HCT116 (cell line): Measurements from ENCODE around the gene CXXC5. TPM values are rescaled to one million over a fixed set of nuclear protein-coding genes. Genes with fewer than 3 reads are reported as not detected.

Source experiments
- ATAC-seq: fragments of 200-7000 bp; cut with Tn5 transposase; 2 replicates; pipeline ENCODE4 v1.9.1; 2020; ENCODE audit warnings: mild to moderate bottlenecking, moderate library complexity
- BruUV-seq: library from RNA; stranded (reverse); fragments of 400-500 nt; replicated peaks from 2 replicates; lab custom pipeline; 2021; lab: Mats Ljungman, UMichigan
- CTCF ChIA-PET: fragments of 300-600 bp; sonication (Branson Sonifier 250); formaldehyde crosslinking; loops from one replicate; lab custom pipeline; 2021; ENCODE audit warnings: antibody characterized with exemption; lab: Charles Lee
- POLR2A ChIA-PET: fragments of 300-600, 350-600 bp; sonication (Branson Sonifier 250); formaldehyde crosslinking; loops from one replicate; lab custom pipeline; 2021; ENCODE audit warnings: antibody characterized with exemption; lab: Charles Lee
- RAD21 ChIA-PET, 2 experiments: fragments of 300-600 bp; sonication (Branson Sonifier 250); formaldehyde crosslinking; loops; one replicate each; lab custom pipeline; 2023; ENCODE audit warnings: low total read pairs in 2 of 2; ENCODE audit not compliant: uncharacterized antibody in 2 of 2, unreplicated experiment in 2 of 2, low non-redundant PET in 1 of 2; lab: Charles Lee
- DNase-seq: peaks from one replicate; pipeline ENCODE4 v3.0.0-alpha.2; 2010; ENCODE audit warnings: low read depth, low spot score
- H2AFZ ChIP-seq: fragments of 200-600 bp; shearing (Covaris generic), sonication (generic); 2 replicates; pipeline ENCODE4 v1.6.1; 2017; ENCODE audit warnings: low read depth, mixed run types, mixed read lengths, antibody characterized with exemption, low read length; ENCODE audit not compliant: poor library complexity, severe bottlenecking
- H3K27ac ChIP-seq: 2 replicates; pipeline ENCODE4 v1.5.1; 2012; ENCODE audit warnings: low read depth, low read length
- H3K27me3 ChIP-seq: fragments of 200-600 bp; sonication (generic); 2 replicates; pipeline ENCODE4 v1.6.1; 2016; ENCODE audit warnings: mixed run types, low read length, mixed read lengths; ENCODE audit not compliant: insufficient read depth
- H3K36me3 ChIP-seq, 2 experiments: fragments of 200-500 bp in 1 of 2; fragments of 200-600 bp in 1 of 2; sonication (Bioruptor generic) in 1 of 2; sonication (generic) in 1 of 2; 2 replicates each; pipeline versions ENCODE4 v1.5.1 to v1.6.1; 2014 to 2016; ENCODE audit warnings: low read length in 2 of 2, inconsistent platforms in 1 of 2, mixed read lengths in 1 of 2, mixed run types in 1 of 2; ENCODE audit not compliant: insufficient read depth in 2 of 2, control insufficient read depth in 1 of 2
- H3K4me1 ChIP-seq, 2 experiments: fragments of 200-600 bp in 1 of 2; sonication (generic) in 1 of 2; 2 replicates each; pipeline versions ENCODE4 v1.5.1 to v1.6.1; 2012 to 2017; ENCODE audit warnings: low read length in 2 of 2, inconsistent platforms in 1 of 2, mild to moderate bottlenecking in 1 of 2, mixed read lengths in 1 of 2, mixed run types in 1 of 2, moderate library complexity in 1 of 2; ENCODE audit not compliant: insufficient read depth in 2 of 2, control insufficient read depth in 1 of 2
- H3K4me2 ChIP-seq: fragments of 200-600 bp; sonication (generic); 2 replicates; pipeline ENCODE4 v1.6.1; 2017; ENCODE audit warnings: mixed run types, low read length, mixed read lengths
- H3K4me3 ChIP-seq, 2 experiments: fragments of 200-600 bp in 1 of 2; sonication (generic) in 1 of 2; replicated peaks in 1 of 2; 2 replicates each; pipeline ENCODE4 v1.5.1; 2011 to 2016; ENCODE audit warnings: low read length in 2 of 2, control low read depth in 1 of 2, low read depth in 1 of 2, mild to moderate bottlenecking in 1 of 2, mixed read lengths in 1 of 2, mixed run types in 1 of 2
- H3K79me2 ChIP-seq: fragments of 200-600 bp; sonication (generic); 2 replicates; pipeline ENCODE4 v1.6.1; 2017; ENCODE audit warnings: mild to moderate bottlenecking, mixed run types, low read length, moderate library complexity, mixed read lengths; ENCODE audit not compliant: insufficient read depth
- H3K9ac ChIP-seq: fragments of 200-600 bp; sonication (generic); 2 replicates; pipeline ENCODE4 v1.6.1; 2016; ENCODE audit warnings: low read length, mixed read lengths
- H3K9me2 ChIP-seq: fragments of 200-600 bp; sonication (generic), shearing (Covaris generic); 2 replicates; pipeline ENCODE4 v1.6.1; 2017; ENCODE audit warnings: mixed run types, mild to moderate bottlenecking, moderate library complexity; ENCODE audit not compliant: insufficient read depth
- H3K9me3 ChIP-seq, 2 experiments: fragments of 200-500 bp in 1 of 2; fragments of 200-600 bp in 1 of 2; sonication (Bioruptor generic) in 1 of 2; sonication (generic) in 1 of 2; 2 replicates each; pipeline ENCODE4 v1.6.1; 2014 to 2017; ENCODE audit warnings: low read length in 2 of 2, mixed read lengths in 2 of 2, inconsistent platforms in 1 of 2, low read depth in 1 of 2, mild to moderate bottlenecking in 1 of 2, mixed run types in 1 of 2, moderate library complexity in 1 of 2; ENCODE audit not compliant: control insufficient read depth in 1 of 2, insufficient read depth in 1 of 2
- H4K20me1 ChIP-seq: fragments of 200-600 bp; sonication (generic), shearing (Covaris generic); 2 replicates; pipeline ENCODE4 v1.6.1; 2017; ENCODE audit warnings: mixed run types, mild to moderate bottlenecking, moderate library complexity; ENCODE audit not compliant: insufficient read depth
- ATF3 ChIP-seq: IDR thresholded peaks from 2 replicates; pipeline ENCODE4 v1.6.1; 2012
- CBX3 ChIP-seq: IDR thresholded peaks from 2 replicates; pipeline ENCODE4 v1.6.1; 2012; ENCODE audit warnings: low read depth
- CEBPB ChIP-seq: IDR thresholded peaks from 2 replicates; pipeline ENCODE4 v1.6.1; 2012; ENCODE audit warnings: low read depth
- ELF1 ChIP-seq: IDR thresholded peaks from 2 replicates; pipeline ENCODE4 v1.6.1; 2012; ENCODE audit warnings: low read depth, borderline replicate concordance
- FOSL1 ChIP-seq: IDR thresholded peaks from 2 replicates; pipeline ENCODE4 v1.6.1; 2012; ENCODE audit warnings: low read depth
- RAD21 ChIP-seq: IDR thresholded peaks from 2 replicates; pipeline ENCODE4 v1.6.1; 2012; ENCODE audit warnings: low read depth, mild to moderate bottlenecking
- SRF ChIP-seq: IDR thresholded peaks from 2 replicates; pipeline ENCODE4 v1.6.1; 2012; ENCODE audit warnings: low read depth
- TCF7L2 ChIP-seq: IDR thresholded peaks from 2 replicates; pipeline ENCODE4 v1.7.0; 2011; ENCODE audit warnings: borderline replicate concordance, inconsistent platforms; ENCODE audit not compliant: insufficient read depth, insufficient read length; ENCODE audit errors: extremely low read depth
- YY1 ChIP-seq: IDR thresholded peaks from 2 replicates; pipeline ENCODE4 v1.6.1; 2011; ENCODE audit warnings: low read length, low read depth, moderate library complexity, mild to moderate bottlenecking; ENCODE audit not compliant: insufficient replicate concordance; ENCODE audit errors: extremely low read depth
- ZBTB33 ChIP-seq: IDR thresholded peaks from 2 replicates; pipeline ENCODE4 v1.6.1; 2011; ENCODE audit warnings: mild to moderate bottlenecking, low read length, moderate library complexity; ENCODE audit not compliant: insufficient replicate concordance; ENCODE audit errors: extremely low read depth
- ZFX ChIP-seq: fragments of 450-650 bp; IDR thresholded peaks from 2 replicates; pipeline ENCODE4 v1.6.1; 2017
- ZNF274 ChIP-seq: fragments of 200-500 bp; sonication (Bioruptor generic); IDR thresholded peaks from 2 replicates; pipeline ENCODE4 v1.6.1; 2014; ENCODE audit warnings: mild to moderate bottlenecking, low read depth, low read length, inconsistent platforms
- intact Hi-C: fragments of 100-400 bp; cut with micrococcal nuclease; formaldehyde crosslinking; loops from 2 replicates; pipeline ENCODE4 v1.10.0; 2022
- total RNA-seq: library from RNA; stranded (reverse); gene quantifications from one replicate; pipeline ENCODE4 v1.2.1, GENCODE V29; 2021; ENCODE audit not compliant: unreplicated experiment
- TF ChIP-seq, protein P1 (sequence below): IDR thresholded peaks from 2 replicates; pipeline ENCODE4 v1.6.1; 2012; ENCODE audit warnings: low read depth
- TF ChIP-seq, protein P2 (sequence below), 3 experiments: fragments of 200-600 bp in 1 of 3; sonication (generic) in 1 of 3; IDR thresholded peaks in 2 of 3; conservative IDR thresholded peaks in 1 of 3; 2 replicates each; pipeline ENCODE4 v1.5.1; 2012 to 2017; ENCODE audit warnings: low read depth in 2 of 3, low read length in 2 of 3, antibody characterized with exemption in 1 of 3, borderline replicate concordance in 1 of 3, control low read depth in 1 of 3, mild to moderate bottlenecking in 1 of 3, mixed read lengths in 1 of 3, mixed run types in 1 of 3, moderate library complexity in 1 of 3; ENCODE audit not compliant: insufficient read depth in 1 of 3
- TF ChIP-seq, protein P3 (sequence below): IDR thresholded peaks from 2 replicates; pipeline ENCODE4 v1.6.1; 2012

CXXC5 gene
- total RNA-seq, 1 experiment from 2014 or later = 43.1 TPM

DNA sequence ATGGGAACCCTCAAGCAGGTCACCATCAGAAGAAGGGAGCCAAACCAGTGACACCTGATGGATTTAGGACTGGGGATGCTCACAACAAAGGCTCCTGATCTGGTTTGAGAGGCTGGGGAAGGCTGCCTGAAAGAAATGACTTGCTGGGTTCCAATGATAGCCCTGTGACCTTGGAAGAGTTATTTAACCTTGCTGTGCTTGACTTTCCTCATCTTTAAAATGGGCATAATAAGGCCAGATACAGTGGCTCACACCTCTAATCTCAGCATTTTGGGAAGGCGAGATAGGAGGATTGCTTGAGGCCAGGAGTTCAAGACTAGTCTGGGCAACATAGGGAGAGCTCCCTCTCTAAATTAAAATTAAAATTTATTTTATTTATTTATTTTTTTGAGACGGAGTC, 83.9 kb downstream of the CXXC5 start:
- BruUV-seq = no TSS peak
- ChIA-PET POLR2A (no interaction called here), RAD21 (no interaction called here), CTCF (no interaction called here)
- H3K4me3 ChIP-seq = no peak overlapping the region
- no peaks in the 10 kb centered on the region for H3K9me3 ChIP-seq
- peaks cover 8 to 12% of the 10 kb centered on the region in 2 experiments; a peak in 3 of 4 replicates for H3K4me1 ChIP-seq
- TF ChIP-seq SRF (no peak), ELF1 (no peak), ATF3 (no peak), ZBTB33 (no peak), RAD21 (no peak), FOSL1 (no peak), CBX3 (no peak), TCF7L2 (no peak), ZNF274 (no peak), CEBPB (no peak), YY1 (no peak), ZFX (no peak)
- TF ChIP-seq, protein P1, sequence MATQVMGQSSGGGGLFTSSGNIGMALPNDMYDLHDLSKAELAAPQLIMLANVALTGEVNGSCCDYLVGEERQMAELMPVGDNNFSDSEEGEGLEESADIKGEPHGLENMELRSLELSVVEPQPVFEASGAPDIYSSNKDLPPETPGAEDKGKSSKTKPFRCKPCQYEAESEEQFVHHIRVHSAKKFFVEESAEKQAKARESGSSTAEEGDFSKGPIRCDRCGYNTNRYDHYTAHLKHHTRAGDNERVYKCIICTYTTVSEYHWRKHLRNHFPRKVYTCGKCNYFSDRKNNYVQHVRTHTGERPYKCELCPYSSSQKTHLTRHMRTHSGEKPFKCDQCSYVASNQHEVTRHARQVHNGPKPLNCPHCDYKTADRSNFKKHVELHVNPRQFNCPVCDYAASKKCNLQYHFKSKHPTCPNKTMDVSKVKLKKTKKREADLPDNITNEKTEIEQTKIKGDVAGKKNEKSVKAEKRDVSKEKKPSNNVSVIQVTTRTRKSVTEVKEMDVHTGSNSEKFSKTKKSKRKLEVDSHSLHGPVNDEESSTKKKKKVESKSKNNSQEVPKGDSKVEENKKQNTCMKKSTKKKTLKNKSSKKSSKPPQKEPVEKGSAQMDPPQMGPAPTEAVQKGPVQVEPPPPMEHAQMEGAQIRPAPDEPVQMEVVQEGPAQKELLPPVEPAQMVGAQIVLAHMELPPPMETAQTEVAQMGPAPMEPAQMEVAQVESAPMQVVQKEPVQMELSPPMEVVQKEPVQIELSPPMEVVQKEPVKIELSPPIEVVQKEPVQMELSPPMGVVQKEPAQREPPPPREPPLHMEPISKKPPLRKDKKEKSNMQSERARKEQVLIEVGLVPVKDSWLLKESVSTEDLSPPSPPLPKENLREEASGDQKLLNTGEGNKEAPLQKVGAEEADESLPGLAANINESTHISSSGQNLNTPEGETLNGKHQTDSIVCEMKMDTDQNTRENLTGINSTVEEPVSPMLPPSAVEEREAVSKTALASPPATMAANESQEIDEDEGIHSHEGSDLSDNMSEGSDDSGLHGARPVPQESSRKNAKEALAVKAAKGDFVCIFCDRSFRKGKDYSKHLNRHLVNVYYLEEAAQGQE = no peak
- TF ChIP-seq, protein P2, sequence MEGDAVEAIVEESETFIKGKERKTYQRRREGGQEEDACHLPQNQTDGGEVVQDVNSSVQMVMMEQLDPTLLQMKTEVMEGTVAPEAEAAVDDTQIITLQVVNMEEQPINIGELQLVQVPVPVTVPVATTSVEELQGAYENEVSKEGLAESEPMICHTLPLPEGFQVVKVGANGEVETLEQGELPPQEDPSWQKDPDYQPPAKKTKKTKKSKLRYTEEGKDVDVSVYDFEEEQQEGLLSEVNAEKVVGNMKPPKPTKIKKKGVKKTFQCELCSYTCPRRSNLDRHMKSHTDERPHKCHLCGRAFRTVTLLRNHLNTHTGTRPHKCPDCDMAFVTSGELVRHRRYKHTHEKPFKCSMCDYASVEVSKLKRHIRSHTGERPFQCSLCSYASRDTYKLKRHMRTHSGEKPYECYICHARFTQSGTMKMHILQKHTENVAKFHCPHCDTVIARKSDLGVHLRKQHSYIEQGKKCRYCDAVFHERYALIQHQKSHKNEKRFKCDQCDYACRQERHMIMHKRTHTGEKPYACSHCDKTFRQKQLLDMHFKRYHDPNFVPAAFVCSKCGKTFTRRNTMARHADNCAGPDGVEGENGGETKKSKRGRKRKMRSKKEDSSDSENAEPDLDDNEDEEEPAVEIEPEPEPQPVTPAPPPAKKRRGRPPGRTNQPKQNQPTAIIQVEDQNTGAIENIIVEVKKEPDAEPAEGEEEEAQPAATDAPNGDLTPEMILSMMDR (IDR thresholded peaks at IDR 0.05 in 2 of 3, conservative IDR thresholded peaks at IDR 0.05 in 1 of 3; ENCODE audit: borderline replicate concordance in 1 of 3, insufficient read depth in 1 of 3, low read depth in 2 of 3, low read length in 2 of 3) = no peak
- TF ChIP-seq, protein P3, sequence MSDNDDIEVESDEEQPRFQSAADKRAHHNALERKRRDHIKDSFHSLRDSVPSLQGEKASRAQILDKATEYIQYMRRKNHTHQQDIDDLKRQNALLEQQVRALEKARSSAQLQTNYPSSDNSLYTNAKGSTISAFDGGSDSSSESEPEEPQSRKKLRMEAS = no peak
- no peaks in the 10 kb centered on the region for H3K36me3 ChIP-seq
- ATAC-seq = no peak
- H2AFZ ChIP-seq = no peak overlapping the region
- H3K9ac ChIP-seq = no peak overlapping the region
- H3K27me3 ChIP-seq = no peaks in the 10 kb centered on the region
- H3K27ac ChIP-seq = no peak overlapping the region
- H3K79me2 ChIP-seq = no peaks in the 10 kb centered on the region
- no peak overlapping the region for H3K4me2 ChIP-seq
- no peak for DNase-seq
- no peaks in the 10 kb centered on the region for H4K20me1 ChIP-seq
- intact Hi-C loops = no loop called here
- H3K9me2 ChIP-seq = no peaks in the 10 kb centered on the region
